Prostate gland (tissue), 2 donors: Measurements from ENCODE around the gene TAF11L10.
"Not testable (repeated sequence)": the region's sequence is repeated elsewhere in the genome, so short reads cannot be mapped to it uniquely, and the experiment has no call there.

Experiments used
- POLR2A ChIP-seq: fragments of 450-650 bp; IDR thresholded peaks from one replicate; pipeline ENCODE4 v1.6.1; 2016; ENCODE audit warnings: antibody characterized with exemption, mild to moderate bottlenecking
- POLR2AphosphoS5 ChIP-seq: sonication (generic); formaldehyde crosslinking; IDR thresholded peaks from one replicate; pipeline ENCODE4 v1.6.1; 2017; ENCODE audit warnings: antibody characterized with exemption
- TF ChIP-seq, protein P1 (sequence below), 4 experiments: fragments of 200-600 bp in 2 of 4; fragments of 450-650 bp in 2 of 4; sonication (generic) in 2 of 4; IDR thresholded peaks; 1 replicate in 3 of 4; 2 replicates in 1 of 4; pipeline ENCODE4 v1.5.1; 2016 to 2019; ENCODE audit warnings: antibody characterized with exemption in 4 of 4, mild to moderate bottlenecking in 2 of 4, moderate library complexity in 2 of 4

DNA sequence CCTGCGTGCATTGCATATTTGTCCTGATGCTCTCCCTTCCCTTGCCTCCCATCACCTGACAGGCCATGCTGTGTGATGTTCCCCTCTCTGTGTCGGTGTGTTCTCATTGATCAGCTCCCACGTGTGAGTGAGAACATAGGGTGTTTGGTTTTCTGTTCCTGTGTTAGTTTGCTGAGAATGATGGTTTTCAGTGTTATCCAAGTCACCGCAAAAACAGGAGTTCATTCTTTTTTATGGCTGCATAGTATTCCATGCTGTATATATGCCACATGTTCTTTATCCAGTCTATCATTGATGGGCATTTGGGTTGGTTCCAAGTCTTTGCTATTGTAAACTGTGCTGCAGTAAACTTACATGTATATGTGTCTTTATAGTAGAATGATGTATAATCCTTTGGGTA lies 9.8 kb upstream of the TAF11L10 start:
- TF ChIP-seq POLR2AphosphoS5, POLR2A: not testable (repeated sequence)
- TF ChIP-seq, protein P1, sequence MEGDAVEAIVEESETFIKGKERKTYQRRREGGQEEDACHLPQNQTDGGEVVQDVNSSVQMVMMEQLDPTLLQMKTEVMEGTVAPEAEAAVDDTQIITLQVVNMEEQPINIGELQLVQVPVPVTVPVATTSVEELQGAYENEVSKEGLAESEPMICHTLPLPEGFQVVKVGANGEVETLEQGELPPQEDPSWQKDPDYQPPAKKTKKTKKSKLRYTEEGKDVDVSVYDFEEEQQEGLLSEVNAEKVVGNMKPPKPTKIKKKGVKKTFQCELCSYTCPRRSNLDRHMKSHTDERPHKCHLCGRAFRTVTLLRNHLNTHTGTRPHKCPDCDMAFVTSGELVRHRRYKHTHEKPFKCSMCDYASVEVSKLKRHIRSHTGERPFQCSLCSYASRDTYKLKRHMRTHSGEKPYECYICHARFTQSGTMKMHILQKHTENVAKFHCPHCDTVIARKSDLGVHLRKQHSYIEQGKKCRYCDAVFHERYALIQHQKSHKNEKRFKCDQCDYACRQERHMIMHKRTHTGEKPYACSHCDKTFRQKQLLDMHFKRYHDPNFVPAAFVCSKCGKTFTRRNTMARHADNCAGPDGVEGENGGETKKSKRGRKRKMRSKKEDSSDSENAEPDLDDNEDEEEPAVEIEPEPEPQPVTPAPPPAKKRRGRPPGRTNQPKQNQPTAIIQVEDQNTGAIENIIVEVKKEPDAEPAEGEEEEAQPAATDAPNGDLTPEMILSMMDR (IDR thresholded peaks at IDR 0.05) = not testable (repeated sequence)
